NCI-H2081 (cell line): ENCODE data around the gene TBL2.
"Not testable (repeated sequence)": the region's sequence is repeated elsewhere in the genome, so short reads cannot be mapped to it uniquely, and the experiment has no call there.

ENCODE experiments used
- DNase-seq, 2 experiments: peaks; one replicate each; lab custom pipeline; 2025; lab: John Stamatoyannopoulos, UW

TBL2 gene

GRCh38 chr7:73535918-73536317 is 42.5 kb downstream of the TBL2 start:
- not testable (repeated sequence) for DNase-seq

- no peak for DNase-seq
Measured at GRCh38 chr7:73533742-73534141, 44.6 kb downstream of the TBL2 start.

- no peak for DNase-seq
Measured at GRCh38 chr7:73532224-73532623, 46.2 kb downstream of the TBL2 start.

- no peak for DNase-seq
Measured at GRCh38 chr7:73530800-73531199, 47.6 kb downstream of the TBL2 start.

- peak; percentile 46 to 84 for DNase-seq
Measured at GRCh38 chr7:73526896-73527821, 51.2 kb downstream of the TBL2 start.

- not testable (repeated sequence) for DNase-seq
Measured at GRCh38 chr7:73526158-73526494, 52.3 kb downstream of the TBL2 start.

- peak; percentile 99 for DNase-seq
Measured at GRCh38 chr7:73522105-73522872, 56.1 kb downstream of the TBL2 start, which contains the start of gene BAZ1B. BAZ1B (minus strand) TSS chr7:73522293; CDS start chr7:73521933, 360 bp downstream.

- DNase-seq: peak in 1 of 2 experiments; percentile 82
Measured at GRCh38 chr7:73521636-73522104, 56.7 kb downstream of the TBL2 start.

- peak in 1 of 2 experiments; percentile 35 for DNase-seq
Measured at GRCh38 chr7:73520673-73521635, 57.4 kb downstream of the TBL2 start.

- peak in 1 of 2 experiments; percentile 34 for DNase-seq
Measured at GRCh38 chr7:73519867-73520672, 58.3 kb downstream of the TBL2 start.

GRCh38 chr7:73518470-73518869 is 59.9 kb downstream of the TBL2 start:
- no peak for DNase-seq
